ENCODE data around the gene APMAP.
A peak's percentile ranks its signal among the peaks of the same experiment; 100 is the strongest.

Gene APMAP, protein sequence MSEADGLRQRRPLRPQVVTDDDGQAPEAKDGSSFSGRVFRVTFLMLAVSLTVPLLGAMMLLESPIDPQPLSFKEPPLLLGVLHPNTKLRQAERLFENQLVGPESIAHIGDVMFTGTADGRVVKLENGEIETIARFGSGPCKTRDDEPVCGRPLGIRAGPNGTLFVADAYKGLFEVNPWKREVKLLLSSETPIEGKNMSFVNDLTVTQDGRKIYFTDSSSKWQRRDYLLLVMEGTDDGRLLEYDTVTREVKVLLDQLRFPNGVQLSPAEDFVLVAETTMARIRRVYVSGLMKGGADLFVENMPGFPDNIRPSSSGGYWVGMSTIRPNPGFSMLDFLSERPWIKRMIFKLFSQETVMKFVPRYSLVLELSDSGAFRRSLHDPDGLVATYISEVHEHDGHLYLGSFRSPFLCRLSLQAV
- total RNA-seq: 126 to 233 reads per million in 2 donors

DNA sequence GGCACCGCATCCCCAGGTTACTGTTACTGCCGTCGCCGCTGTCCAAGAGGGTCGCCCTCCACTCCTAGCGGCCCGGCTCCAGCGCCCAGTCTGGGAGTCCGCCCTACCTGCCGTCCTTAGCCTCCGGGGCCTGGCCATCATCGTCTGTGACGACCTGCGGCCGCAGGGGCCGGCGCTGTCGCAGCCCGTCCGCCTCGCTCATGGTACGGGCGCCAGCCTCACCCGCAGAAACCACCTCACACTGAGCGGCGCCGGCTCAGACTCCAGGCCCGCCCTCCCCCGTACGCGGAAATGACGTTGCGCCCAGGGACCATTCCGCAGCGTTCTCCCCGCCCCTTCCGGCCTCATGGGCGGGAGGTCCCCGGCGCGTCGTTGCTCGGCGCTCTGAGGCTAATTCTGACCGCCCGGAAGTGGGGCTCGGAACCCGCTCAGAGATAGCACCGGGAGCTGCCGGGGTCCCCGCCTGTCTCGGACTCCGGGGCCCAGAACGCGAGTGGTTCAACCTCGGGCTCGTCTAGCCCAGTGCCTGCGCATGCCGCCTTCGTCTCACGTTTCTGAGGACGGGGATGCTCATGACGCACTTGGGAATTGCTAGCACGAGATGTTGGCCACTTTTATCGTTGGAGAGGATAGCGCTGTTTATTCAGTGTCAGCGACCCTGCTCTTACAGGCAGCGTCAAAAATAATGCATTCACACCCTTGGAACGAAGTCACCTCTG, at the start of gene APMAP:
TSS of gene APMAP (minus strand) at position 265 of the 719 bp plus-strand sequence. CDS start at position 202, 63 bp downstream.
- DNase-seq: peak; percentile 93

- DNase-seq: no peak
These were observed 49.4 kb upstream of the APMAP start for GRCh38 chr20:25041813-25042530.

GRCh38 chr20:25040438-25040831, 47.9 kb upstream of the APMAP start:
- DNase-seq: no peak

- DNase-seq: no peak
These were observed 47.3 kb upstream of the APMAP start for GRCh38 chr20:25039697-25040437.

DNA sequence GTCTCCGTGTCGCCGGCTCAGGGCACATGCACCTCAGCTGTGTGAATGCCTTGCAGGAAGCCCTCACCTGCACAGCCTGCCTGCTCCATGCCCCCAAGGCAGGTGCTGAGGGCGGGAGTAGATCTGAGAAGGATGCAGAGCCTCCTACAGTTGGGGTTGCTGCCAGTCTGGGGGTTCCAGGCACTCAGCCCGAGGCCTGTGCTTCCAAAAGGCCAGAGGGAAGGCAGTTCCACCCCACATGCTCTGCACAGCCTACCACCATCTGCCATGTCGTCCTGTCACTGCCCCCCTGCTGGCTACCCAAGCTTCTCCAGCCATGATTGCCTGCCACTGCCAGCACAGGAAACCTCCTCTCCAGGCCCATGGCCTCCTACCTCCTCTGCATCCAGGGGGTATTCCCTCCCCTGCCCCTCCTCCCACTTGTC, 46.1 kb upstream of the APMAP start:
- no peak for DNase-seq

DNA sequence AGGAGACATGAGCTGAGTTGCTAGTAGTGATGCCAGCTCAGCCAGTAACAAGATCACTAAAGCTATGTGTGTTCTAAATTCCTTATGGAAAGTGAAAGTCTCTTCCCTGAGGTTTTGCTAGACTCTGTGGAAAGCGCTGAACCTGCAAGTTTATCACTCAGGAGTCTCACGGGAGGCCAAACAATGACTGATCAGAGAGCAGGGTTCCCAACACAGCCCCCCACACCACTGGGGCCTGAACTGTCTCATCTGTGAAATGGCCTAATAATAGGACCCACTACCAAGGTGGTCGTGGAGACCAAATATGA, 45.5 kb upstream of the APMAP start:
- DNase-seq: no peak

DNA sequence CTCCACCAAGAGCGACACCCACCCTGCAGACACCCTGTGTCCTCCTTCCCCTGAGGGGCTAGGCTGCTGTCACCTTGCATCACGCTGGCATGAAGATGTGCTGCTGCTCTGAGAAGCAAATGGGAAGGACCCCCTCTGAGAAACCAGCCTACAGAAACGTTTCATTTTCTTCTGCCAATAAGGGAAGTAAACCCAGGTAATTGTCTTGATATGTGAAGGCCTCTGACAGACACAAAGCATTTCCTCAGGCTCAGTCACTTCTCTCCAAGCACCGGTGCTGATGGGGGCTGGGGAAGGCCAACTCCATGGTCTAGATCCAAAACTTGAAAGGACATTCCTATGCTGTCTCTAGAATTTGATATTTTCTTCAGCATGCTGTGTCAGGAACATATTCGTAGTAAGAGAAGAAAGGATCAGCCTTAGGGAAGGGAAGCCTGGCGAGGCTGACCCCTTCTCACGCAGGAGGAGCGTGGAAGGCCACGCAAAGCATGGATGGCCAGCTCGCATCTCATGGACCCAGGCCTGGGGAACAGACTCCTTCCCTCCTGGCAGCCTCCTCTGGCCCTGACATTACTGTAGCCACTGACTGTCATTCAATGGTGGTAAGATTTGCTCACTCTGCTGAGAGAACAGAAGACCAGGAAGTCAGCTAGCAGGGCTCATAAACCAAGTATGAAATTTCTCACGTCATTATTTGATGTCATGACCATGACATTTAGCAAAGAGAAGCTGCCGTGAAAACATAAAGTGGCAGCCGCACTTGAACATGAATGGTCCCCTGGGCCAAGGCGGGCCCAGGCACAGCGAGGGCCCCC, 44.9 kb upstream of the APMAP start:
- DNase-seq: no peak

- DNase-seq: no peak
These were observed 43.9 kb upstream of the APMAP start for GRCh38 chr20:25036331-25036936.

- no peak for DNase-seq
These were observed 43.4 kb upstream of the APMAP start for GRCh38 chr20:25035921-25036320.

GRCh38 chr20:25033924-25034300, 41.4 kb upstream of the APMAP start:
- DNase-seq: no peak

- no peak for DNase-seq
These were observed 40.8 kb upstream of the APMAP start for GRCh38 chr20:25033265-25033923.

DNA sequence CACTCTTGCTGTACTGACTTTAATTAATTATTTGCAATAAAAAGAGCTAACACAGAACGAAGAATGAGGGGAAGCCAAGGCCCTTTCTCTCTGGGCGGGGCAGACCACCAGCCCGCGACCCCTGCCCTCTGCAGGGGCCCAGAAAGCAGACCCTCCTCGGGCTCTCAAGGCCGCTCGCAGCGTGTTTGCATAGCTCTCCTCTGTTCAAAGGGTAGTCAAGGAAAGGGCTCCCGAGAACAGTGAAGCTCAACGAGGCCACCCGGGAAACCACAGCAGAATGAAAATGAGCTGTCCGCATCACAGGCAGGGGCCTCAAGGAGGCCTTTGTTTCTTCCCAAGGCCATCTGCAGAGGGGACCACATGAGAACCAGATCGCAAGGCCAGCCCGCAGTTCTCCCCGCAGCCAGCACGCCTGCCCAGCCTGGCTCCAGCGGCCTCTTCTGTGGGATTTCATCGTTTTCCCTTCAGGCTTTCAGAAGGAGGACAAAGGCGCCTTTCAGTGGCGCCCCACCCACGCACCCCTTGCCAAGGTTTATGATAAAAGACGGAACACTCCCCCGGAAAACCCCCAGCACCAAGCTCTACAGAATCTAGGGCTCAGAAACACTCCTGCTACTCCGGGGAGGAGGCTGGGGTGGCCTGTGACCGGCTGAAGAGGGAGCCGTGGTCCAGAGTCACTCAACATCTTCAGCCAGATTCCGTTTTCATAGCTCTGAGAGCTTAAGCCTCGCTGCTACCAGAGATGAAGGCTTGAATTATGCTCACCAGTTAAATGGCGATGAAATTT, 40.1 kb upstream of the APMAP start:
- DNase-seq: no peak

DNA sequence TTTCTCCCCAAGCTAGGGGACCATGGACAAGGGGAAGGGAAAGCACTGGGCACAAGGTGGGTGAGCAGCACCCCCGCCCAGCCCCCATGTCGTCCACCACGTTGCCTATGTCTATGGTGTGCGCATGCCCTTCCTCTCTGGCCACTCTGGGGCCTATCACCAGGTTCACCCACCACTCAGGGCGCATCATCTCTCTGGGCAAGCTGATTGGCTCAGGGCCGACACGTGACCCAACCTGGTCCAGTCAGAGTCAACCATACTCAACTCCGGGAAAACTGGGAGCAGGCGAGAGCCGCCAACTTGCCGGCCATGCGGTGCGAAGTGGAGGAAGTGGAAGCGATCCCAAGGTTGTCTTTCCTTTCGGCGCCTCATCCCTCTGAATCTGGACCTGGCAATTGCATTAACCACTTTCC, 39.5 kb upstream of the APMAP start:
- no peak for DNase-seq

- no peak for DNase-seq
These were observed 38.7 kb upstream of the APMAP start for GRCh38 chr20:25031241-25031640.

DNA sequence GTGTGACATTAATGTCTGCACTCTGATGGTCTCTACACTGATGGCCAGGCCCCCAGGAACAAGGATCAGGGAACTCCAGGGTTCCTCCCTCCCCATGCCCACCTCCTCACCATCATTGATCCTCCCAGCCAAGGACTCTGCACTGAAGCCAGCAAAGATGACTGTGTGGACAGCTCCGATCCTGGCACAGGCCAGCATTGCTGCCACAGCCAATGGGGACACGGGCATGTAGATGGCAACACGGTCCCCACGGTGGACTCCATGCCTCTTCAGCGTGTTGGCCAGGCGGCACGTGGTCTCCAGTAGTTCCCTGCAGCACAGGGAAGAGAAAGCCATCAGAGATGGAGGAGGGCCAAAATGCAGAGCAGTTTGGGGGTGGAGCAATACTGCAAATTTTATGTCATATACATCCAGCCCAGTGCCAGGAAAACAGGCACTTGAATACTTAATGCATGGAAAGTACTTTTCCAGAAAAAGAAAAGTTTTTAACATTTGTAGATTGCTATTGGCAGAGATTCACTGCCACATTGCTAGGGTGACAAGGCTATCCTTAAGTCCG, 38.2 kb upstream of the APMAP start:
- DNase-seq: no peak

- DNase-seq: no peak
These were observed 37.6 kb upstream of the APMAP start for GRCh38 chr20:25030007-25030648.

DNA sequence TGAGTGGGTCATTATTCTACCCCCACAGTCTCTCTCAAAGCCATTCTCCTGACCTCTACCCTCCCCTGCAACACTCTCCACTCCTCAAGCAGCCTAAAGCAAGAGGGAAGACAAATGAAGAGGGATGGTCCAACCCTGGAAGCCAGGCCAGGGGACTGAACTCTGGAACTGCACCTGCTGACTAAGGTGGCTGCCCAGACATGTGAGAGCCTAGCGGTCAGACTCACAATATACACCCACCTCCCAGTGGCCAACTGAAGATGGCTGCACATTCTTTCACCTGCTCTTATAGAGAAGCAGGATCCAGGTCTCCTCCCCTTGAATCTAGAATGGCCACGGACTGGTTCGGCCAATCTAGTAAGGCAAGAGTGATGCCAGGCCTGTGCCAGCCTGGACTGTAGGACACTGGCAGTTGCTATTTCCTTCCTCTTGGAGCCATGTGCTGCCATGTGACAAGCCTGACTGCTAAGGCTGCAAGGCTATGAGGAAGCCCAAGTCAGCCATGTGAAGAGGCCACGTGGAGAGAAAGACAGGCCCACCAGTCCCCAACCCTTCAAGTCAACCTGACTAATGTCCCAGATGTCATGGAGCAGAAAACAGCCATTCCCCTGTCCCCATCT, 33.5 kb upstream of the APMAP start:
- no peak for DNase-seq

DNA sequence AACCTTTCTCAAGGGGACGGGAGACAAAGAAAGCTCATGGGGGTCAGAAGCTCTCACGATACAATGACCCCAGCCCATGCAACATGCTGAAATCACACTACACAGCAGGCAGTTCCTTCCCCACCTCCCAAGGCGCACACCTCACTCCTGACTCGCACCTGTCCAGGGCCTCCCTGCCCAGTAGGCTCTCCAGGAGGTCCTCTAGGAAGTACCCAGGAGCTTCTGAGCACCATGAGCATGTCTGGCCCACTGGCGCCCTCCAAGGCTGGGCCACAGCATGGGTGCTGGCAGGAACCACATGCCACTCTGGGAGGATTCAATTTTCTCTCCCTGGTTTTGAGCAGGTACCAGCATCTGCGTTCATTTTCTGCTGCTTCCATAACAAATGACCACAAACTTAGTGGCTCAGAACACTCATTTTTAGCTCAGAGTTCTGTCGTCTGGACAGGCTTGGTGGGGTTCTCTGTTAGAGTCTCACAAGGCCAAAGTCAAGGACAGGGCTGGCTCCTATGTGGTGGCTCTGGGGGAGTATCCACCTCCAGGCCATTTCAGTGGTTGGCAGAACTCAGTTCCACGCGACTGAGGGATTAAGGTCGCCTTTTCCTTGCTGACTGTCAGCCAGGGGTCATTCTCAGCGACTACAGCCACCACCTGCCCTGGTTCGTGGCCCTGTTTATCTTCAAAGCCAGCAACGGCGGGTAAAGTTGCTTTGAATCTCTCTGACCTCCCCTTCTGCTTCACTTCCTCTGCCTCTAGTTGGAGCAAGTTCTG, 32.7 kb upstream of the APMAP start:
- no peak for DNase-seq

Data from activated gamma-delta T cell (primary cell).